HG03460 (cell line): ENCODE measurements around the gene TMEM106C.

Experiments used
- ATAC-seq: cut with Tn5 transposase; IDR thresholded peaks from one replicate; pipeline ENCODE4 v1.9.1; 2021; ENCODE audit not compliant: unreplicated experiment

The TMEM106C gene

GRCh38 chr12:47992776-47993175, 29.4 kb downstream of the TMEM106C start:
- ATAC-seq = no peak

GRCh38 chr12:47993491-47993890, 30.1 kb downstream of the TMEM106C start:
- ATAC-seq = no peak

GRCh38 chr12:47995981-47996401, 32.6 kb downstream of the TMEM106C start:
- no peak for ATAC-seq

GRCh38 chr12:47997321-47997720, 33.9 kb downstream of the TMEM106C start:
- no peak for ATAC-seq

- no peak for ATAC-seq
Measured at GRCh38 chr12:47999816-48000215, 36.4 kb downstream of the TMEM106C start.

- no peak for ATAC-seq
Measured at GRCh38 chr12:48000878-48001504, 37.6 kb downstream of the TMEM106C start.

GRCh38 chr12:48001505-48002413, 38.4 kb downstream of the TMEM106C start:
- no peak for ATAC-seq

GRCh38 chr12:48002414-48002730, 39.0 kb downstream of the TMEM106C start:
- no peak for ATAC-seq

- ATAC-seq = no peak
Measured at GRCh38 chr12:48002773-48003218, 39.4 kb downstream of the TMEM106C start.

- ATAC-seq = no peak
Measured at GRCh38 chr12:48003226-48004052, 40.0 kb downstream of the TMEM106C start.

- ATAC-seq = no peak
Measured at GRCh38 chr12:48004053-48004941, 40.9 kb downstream of the TMEM106C start, which contains the start of gene COL2A1. Gene COL2A1, minus strand, starts transcription at chr12:48004476. Its CDS starts 155 bp downstream, at chr12:48004321.

GRCh38 chr12:48005001-48005749, 41.8 kb downstream of the TMEM106C start:
- no peak for ATAC-seq

GRCh38 chr12:48005750-48006021, 42.3 kb downstream of the TMEM106C start:
- no peak for ATAC-seq

- no peak for ATAC-seq
Measured at GRCh38 chr12:48007206-48007605, 43.8 kb downstream of the TMEM106C start.

- ATAC-seq = no peak
Measured at GRCh38 chr12:48008349-48008748, 45.0 kb downstream of the TMEM106C start.

GRCh38 chr12:48008950-48009349, 45.6 kb downstream of the TMEM106C start:
- no peak for ATAC-seq

GRCh38 chr12:48009471-48009870, 46.1 kb downstream of the TMEM106C start:
- no peak for ATAC-seq

GRCh38 chr12:48010366-48010970, 47.1 kb downstream of the TMEM106C start:
- ATAC-seq = no peak

- ATAC-seq = no peak
Measured at GRCh38 chr12:48012070-48012469, 48.7 kb downstream of the TMEM106C start.
